Measurements from ENCODE around the gene UVSSA. TPM values are rescaled to one million over a fixed set of nuclear protein-coding genes. Genes with fewer than 3 reads are reported as not detected.

Gene UVSSA
- total RNA-seq, 3 donors from 2014 or later (not counting 1 experiment from before 2014, with no cell fraction given) = 48.0 to 59.4 (median 56.4) TPM

DNA sequence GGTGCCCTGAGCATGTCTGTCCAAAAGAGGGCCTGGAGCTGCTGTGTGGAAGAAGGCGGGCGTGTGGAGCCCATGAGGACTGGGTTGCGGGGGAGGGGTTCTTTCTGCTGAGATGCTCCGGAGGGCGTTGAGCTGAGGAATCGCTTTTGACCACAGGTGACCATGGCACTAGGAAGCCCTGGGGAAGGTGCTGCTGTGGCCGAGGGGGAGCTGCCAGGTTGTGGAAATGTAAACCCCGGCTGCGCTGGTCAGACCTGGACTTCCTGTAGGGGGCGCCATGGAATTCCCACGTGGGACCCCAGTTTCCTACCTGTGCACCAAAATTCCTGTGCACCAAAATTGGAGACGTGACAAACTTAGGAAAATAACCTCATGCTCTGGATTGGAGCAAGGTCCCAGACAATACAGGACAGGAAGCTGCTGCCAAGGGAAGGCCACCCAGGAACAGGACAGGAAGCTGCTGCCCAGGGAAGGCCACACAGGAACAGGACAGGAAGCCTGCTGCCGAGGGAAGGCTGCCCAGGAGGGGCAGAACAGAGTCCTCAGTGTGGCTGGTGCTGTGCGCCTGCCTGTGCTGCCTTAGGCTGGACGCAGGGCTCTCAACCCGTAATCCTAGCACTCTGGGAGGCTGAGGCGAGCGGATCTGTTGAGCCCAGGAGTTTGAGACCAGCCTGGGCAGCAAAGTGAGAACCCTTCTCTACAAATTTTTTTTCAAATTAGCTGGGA, 28.4 kb upstream of the UVSSA start:
- no peaks in the 10 kb centered on the region for H3K9me3 Mint-ChIP-seq
- Histone ChIP-seq H3K4me1 (ENCODE audit: control insufficient read depth, insufficient read depth, low read length) (no peaks in the 10 kb centered on the region), H3K36me3 (ENCODE audit: control insufficient read depth, insufficient read depth, low read length) (peaks cover 55% of the 10 kb centered on the region), H3K9me3 (ENCODE audit: control insufficient read depth, insufficient read depth, low read length) (no peaks in the 10 kb centered on the region), H3K4me3 (ENCODE audit: low read length) (no peak overlapping the region), H3K27me3 (ENCODE audit: control insufficient read depth, insufficient read depth, low read length) (no peaks in the 10 kb centered on the region), H3K27ac (ENCODE audit: low read length) (no peak overlapping the region)
- intact Hi-C loops (cut with micrococcal nuclease) = no loop called here
- peak; percentile 19 for TF ChIP-seq CTCF (IDR thresholded peaks at IDR 0.05)
- H3K36me3 Mint-ChIP-seq = no peaks in the 10 kb centered on the region
- H3K4me1 Mint-ChIP-seq = peaks cover 4% of the 10 kb centered on the region in 2 donors
- no peak overlapping the region for H3K27ac Mint-ChIP-seq
- ATAC-seq (no peak), DNase-seq (peak in 1 of 2 donors; percentile 64)
- 88% methylated on average over 18 of the region's 18 CpGs for WGBS (ENCODE audit: insufficient coverage)
- no peaks in the 10 kb centered on the region for H3K27me3 Mint-ChIP-seq (ENCODE audit: low read depth in 2 of 2)
- H3K4me3 Mint-ChIP-seq = no peak overlapping the region

- H3K27ac ChIP-seq (ENCODE audit: low read length) = no peak overlapping the region
- H3K4me3 ChIP-seq (ENCODE audit: low read length) = no peak overlapping the region
- peaks cover 50% of the 10 kb centered on the region for H3K36me3 ChIP-seq (ENCODE audit: control insufficient read depth, insufficient read depth, low read length)
- H3K27me3 ChIP-seq (ENCODE audit: control insufficient read depth, insufficient read depth, low read length) = no peaks in the 10 kb centered on the region
- H3K4me1 ChIP-seq (ENCODE audit: control insufficient read depth, insufficient read depth, low read length) = no peaks in the 10 kb centered on the region
- peaks cover 0 to 4% of the 10 kb centered on the region in 2 donors for H3K4me1 Mint-ChIP-seq
- H3K9me3 Mint-ChIP-seq = no peaks in the 10 kb centered on the region
- no peaks in the 10 kb centered on the region for H3K27me3 Mint-ChIP-seq (ENCODE audit: low read depth in 2 of 2)
- no peak overlapping the region for H3K27ac Mint-ChIP-seq
- no peak overlapping the region for H3K4me3 Mint-ChIP-seq
- no peaks in the 10 kb centered on the region for H3K9me3 ChIP-seq (ENCODE audit: control insufficient read depth, insufficient read depth, low read length)
- no peak for DNase-seq
- no peak for ATAC-seq
- intact Hi-C loops (cut with micrococcal nuclease) = no loop called here
- no peaks in the 10 kb centered on the region for H3K36me3 Mint-ChIP-seq
- 90% methylated on average over 13 of the region's 13 CpGs for WGBS (ENCODE audit: insufficient coverage)
- no peak for TF ChIP-seq CTCF (IDR thresholded peaks at IDR 0.05)
Measured at GRCh38 chr4:1321486-1321885, 25.5 kb upstream of the UVSSA start.

- ATAC-seq = peak in 1 of 3 donors; percentile 32
- Histone ChIP-seq H3K27ac (ENCODE audit: low read length) (no peak overlapping the region), H3K27me3 (ENCODE audit: control insufficient read depth, insufficient read depth, low read length) (no peaks in the 10 kb centered on the region), H3K36me3 (ENCODE audit: control insufficient read depth, insufficient read depth, low read length) (peaks cover 49% of the 10 kb centered on the region), H3K9me3 (ENCODE audit: control insufficient read depth, insufficient read depth, low read length) (no peaks in the 10 kb centered on the region), H3K4me1 (ENCODE audit: control insufficient read depth, insufficient read depth, low read length) (no peaks in the 10 kb centered on the region), H3K4me3 (ENCODE audit: low read length) (no peak overlapping the region)
- H3K27me3 Mint-ChIP-seq (ENCODE audit: low read depth in 2 of 2) = no peaks in the 10 kb centered on the region
- intact Hi-C loops (cut with micrococcal nuclease) = no loop called here
- H3K36me3 Mint-ChIP-seq = no peaks in the 10 kb centered on the region
- WGBS (ENCODE audit: insufficient coverage) = 93% methylated on average over 18 of the region's 18 CpGs
- H3K9me3 Mint-ChIP-seq = no peaks in the 10 kb centered on the region
- no peak overlapping the region for H3K27ac Mint-ChIP-seq
- TF ChIP-seq CTCF (IDR thresholded peaks at IDR 0.05) = no peak
- H3K4me3 Mint-ChIP-seq = no peak overlapping the region
- DNase-seq = no peak
- H3K4me1 Mint-ChIP-seq = peaks cover 0 to 4% of the 10 kb centered on the region in 2 donors
Measured at GRCh38 chr4:1321946-1322650, 24.9 kb upstream of the UVSSA start.
